Panc1 (cell line): ENCODE results near the gene NMNAT3. TPM values are rescaled to one million over a fixed set of nuclear protein-coding genes. Genes with fewer than 3 reads are reported as not detected.

ENCODE experiments used
- ATAC-seq: fragments of 200-7000 bp; cut with Tn5 transposase; 2 replicates; pipeline ENCODE4 v1.9.1; 2020; ENCODE audit warnings: mild to moderate bottlenecking, moderate library complexity
- BruUV-seq: library from RNA; stranded (reverse); fragments of 400-500 nt; replicated peaks from 2 replicates; lab custom pipeline; 2021; lab: Mats Ljungman, UMichigan
- CTCF ChIA-PET: fragments of 300-600 bp; sonication (Branson Sonifier 250); formaldehyde crosslinking; loops from one replicate; lab custom pipeline; 2022; ENCODE audit warnings: antibody characterized with exemption; lab: Charles Lee
- POLR2A ChIA-PET: fragments of 300-600 bp; sonication (Branson Sonifier 250); formaldehyde crosslinking; loops from one replicate; lab custom pipeline; 2022; ENCODE audit warnings: antibody characterized with exemption; lab: Charles Lee
- DNase-seq: peaks from one replicate; pipeline ENCODE4 v3.0.0-alpha.2; 2010; ENCODE audit warnings: low read depth, low spot score
- H3K27ac ChIP-seq: 2 replicates; pipeline ENCODE4 v1.5.1; 2011; ENCODE audit warnings: mild to moderate bottlenecking, low read length, inconsistent platforms
- H3K27me3 ChIP-seq: fragments of 200-500 bp; sonication (Bioruptor generic); 2 replicates; pipeline ENCODE4 v1.6.0; 2014; ENCODE audit warnings: low read length, inconsistent platforms; ENCODE audit not compliant: control insufficient read depth, insufficient read depth
- H3K36me3 ChIP-seq: fragments of 200-500 bp; sonication (Bioruptor generic); 2 replicates; pipeline ENCODE4 v1.5.1; 2014; ENCODE audit warnings: inconsistent platforms, mild to moderate bottlenecking, low read length, moderate library complexity; ENCODE audit not compliant: control insufficient read depth, insufficient read depth
- H3K4me1 ChIP-seq: 2 replicates; pipeline ENCODE4 v1.5.1; 2011; ENCODE audit warnings: inconsistent platforms, mild to moderate bottlenecking, low read length, moderate library complexity; ENCODE audit not compliant: control insufficient read depth, insufficient read depth
- H3K4me3 ChIP-seq, 2 experiments: 2 replicates each; pipeline ENCODE4 v1.5.1; 2011 to 2012; ENCODE audit warnings: low read depth in 2 of 2, low read length in 2 of 2, mild to moderate bottlenecking in 2 of 2, inconsistent platforms in 1 of 2, moderate library complexity in 1 of 2
- H3K9me3 ChIP-seq: fragments of 200-500 bp; sonication (Bioruptor generic); 2 replicates; pipeline ENCODE4 v1.5.1; 2014; ENCODE audit warnings: low read depth, mild to moderate bottlenecking, inconsistent platforms, low read length, moderate library complexity; ENCODE audit not compliant: control insufficient read depth, insufficient read depth
- POLR2AphosphoS5 ChIP-seq: IDR thresholded peaks from 2 replicates; pipeline ENCODE4 v1.6.1; 2012; ENCODE audit warnings: mild to moderate bottlenecking, low read depth, low read length, moderate library complexity
- REST ChIP-seq, 2 experiments: IDR thresholded peaks; 2 replicates each; pipeline ENCODE4 v1.6.1; 2011 to 2012; ENCODE audit warnings: low read depth in 2 of 2, control low read depth in 1 of 2, low read length in 1 of 2, mild to moderate bottlenecking in 1 of 2, moderate library complexity in 1 of 2; ENCODE audit not compliant: insufficient read depth in 1 of 2
- SIN3A ChIP-seq: IDR thresholded peaks from 2 replicates; pipeline ENCODE4 v1.6.1; 2012; ENCODE audit warnings: low read depth, mild to moderate bottlenecking, low read length, moderate library complexity, borderline replicate concordance; ENCODE audit not compliant: insufficient read depth
- TCF7L2 ChIP-seq: IDR thresholded peaks from 2 replicates; pipeline ENCODE4 v1.6.1; 2011; ENCODE audit warnings: mild to moderate bottlenecking, low read depth, low read length, inconsistent platforms
- in situ Hi-C: cut with HindIII; loops from 2 replicates; pipeline ENCODE4 v1.10.0; 2016; ENCODE audit warnings: low sequenced_read_pairs, low pct_unique_long_range_greater_than_20kb
- intact Hi-C: fragments of 100-400 bp; cut with micrococcal nuclease; formaldehyde crosslinking; loops from one replicate; pipeline ENCODE4 v1.10.0; 2022; ENCODE audit not compliant: unreplicated experiment
- total RNA-seq: library from RNA; stranded (reverse); gene quantifications from one replicate; pipeline ENCODE4 v1.2.1, GENCODE V29; 2021; ENCODE audit not compliant: unreplicated experiment
- TF ChIP-seq, protein P1 (sequence below): fragments of 450-650 bp; IDR thresholded peaks from 2 replicates; pipeline ENCODE4 v1.5.1; 2017; ENCODE audit warnings: mild to moderate bottlenecking

The NMNAT3 gene
- total RNA-seq, 1 experiment from 2014 or later: 1.9 TPM

DNA sequence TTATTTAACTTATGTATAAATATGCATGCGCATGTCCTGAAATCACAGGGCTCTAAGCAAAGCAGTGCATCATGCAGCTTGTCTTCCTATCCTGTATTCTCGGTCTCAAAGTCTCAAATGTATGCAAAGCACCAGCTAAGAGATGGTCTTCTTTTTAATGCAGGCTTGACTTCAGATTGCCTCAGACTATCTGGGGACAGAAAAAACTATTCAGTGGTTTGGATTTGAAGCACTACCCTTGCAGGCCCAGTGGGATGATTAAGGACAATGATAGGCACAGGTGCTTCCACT lies 18.5 kb upstream of the NMNAT3 start:
- Histone ChIP-seq H3K27ac (no peak overlapping the region), H3K27me3 (no peaks in the 10 kb centered on the region), H3K9me3 (no peaks in the 10 kb centered on the region), H3K4me3 (no peak overlapping the region), H3K36me3 (no peaks in the 10 kb centered on the region), H3K4me1 (no peaks in the 10 kb centered on the region)
- BruUV-seq: no TSS peak
- DNase-seq: no peak
- no peak for ATAC-seq
- POLR2A ChIA-PET: no interaction called here
- intact Hi-C loops: no loop called here
- TF ChIP-seq POLR2AphosphoS5 (no peak), SIN3A (no peak), REST (IDR thresholded peaks at IDR 0.05; ENCODE audit: insufficient read depth in 1 of 2, low read depth in 2 of 2, low read length in 1 of 2) (no peak), TCF7L2 (no peak)
- TF ChIP-seq, protein P1, sequence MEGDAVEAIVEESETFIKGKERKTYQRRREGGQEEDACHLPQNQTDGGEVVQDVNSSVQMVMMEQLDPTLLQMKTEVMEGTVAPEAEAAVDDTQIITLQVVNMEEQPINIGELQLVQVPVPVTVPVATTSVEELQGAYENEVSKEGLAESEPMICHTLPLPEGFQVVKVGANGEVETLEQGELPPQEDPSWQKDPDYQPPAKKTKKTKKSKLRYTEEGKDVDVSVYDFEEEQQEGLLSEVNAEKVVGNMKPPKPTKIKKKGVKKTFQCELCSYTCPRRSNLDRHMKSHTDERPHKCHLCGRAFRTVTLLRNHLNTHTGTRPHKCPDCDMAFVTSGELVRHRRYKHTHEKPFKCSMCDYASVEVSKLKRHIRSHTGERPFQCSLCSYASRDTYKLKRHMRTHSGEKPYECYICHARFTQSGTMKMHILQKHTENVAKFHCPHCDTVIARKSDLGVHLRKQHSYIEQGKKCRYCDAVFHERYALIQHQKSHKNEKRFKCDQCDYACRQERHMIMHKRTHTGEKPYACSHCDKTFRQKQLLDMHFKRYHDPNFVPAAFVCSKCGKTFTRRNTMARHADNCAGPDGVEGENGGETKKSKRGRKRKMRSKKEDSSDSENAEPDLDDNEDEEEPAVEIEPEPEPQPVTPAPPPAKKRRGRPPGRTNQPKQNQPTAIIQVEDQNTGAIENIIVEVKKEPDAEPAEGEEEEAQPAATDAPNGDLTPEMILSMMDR: no peak
- CTCF ChIA-PET: no interaction called here
- in situ Hi-C loops: no loop called here

GRCh38 chr3:139695426-139696313 lies 17.9 kb upstream of the NMNAT3 start:
- no peaks in the 10 kb centered on the region for H3K36me3 ChIP-seq
- no peak overlapping the region for H3K4me3 ChIP-seq
- ChIA-PET POLR2A (no interaction called here), CTCF (no interaction called here)
- DNase-seq (no peak), ATAC-seq (no peak)
- BruUV-seq: no TSS peak
- in situ Hi-C loops: no loop called here
- H3K9me3 ChIP-seq: no peaks in the 10 kb centered on the region
- intact Hi-C loops: no loop called here
- H3K27me3 ChIP-seq: no peaks in the 10 kb centered on the region
- H3K4me1 ChIP-seq: no peaks in the 10 kb centered on the region
- H3K27ac ChIP-seq: no peak overlapping the region
- TF ChIP-seq REST (IDR thresholded peaks at IDR 0.05; ENCODE audit: insufficient read depth in 1 of 2, low read depth in 2 of 2, low read length in 1 of 2) (no peak), POLR2AphosphoS5 (no peak), TCF7L2 (no peak), SIN3A (no peak)
- TF ChIP-seq, protein P1: no peak
